ENCODE data around the gene GVQW3.

DNA sequence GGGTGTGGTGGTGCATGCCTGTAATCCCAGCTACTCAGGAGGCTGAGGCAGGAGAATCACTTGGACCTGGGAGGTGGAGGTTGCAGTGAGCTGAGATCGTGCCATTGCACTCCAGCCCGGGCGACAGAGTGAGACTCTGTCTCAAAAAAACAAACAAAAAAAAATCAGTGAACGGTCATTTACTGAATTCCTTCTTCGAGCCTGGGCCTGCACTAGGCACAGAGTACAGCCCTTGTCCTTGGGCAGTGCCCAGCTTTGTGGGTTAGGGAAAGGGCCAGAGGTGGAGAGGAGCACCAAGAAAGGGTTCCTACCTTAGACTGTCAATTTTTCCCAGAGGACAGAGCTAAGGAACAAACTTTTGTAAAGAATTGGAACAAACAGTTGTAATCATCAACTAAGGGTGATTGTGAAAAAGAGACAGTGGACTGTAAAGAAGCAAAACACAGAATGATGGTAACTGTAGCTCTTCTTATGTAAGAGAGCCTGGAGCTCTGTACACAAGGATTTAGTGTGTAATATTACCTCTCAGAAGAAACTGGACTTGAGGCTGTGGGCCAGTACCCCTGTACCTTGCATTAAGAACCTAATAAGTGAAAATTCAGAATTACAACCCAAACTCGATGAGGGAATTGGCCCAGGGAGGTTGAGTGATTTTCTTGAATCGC, 10.8 kb downstream of the GVQW3 start:
- TF ChIP-seq, protein P1, sequence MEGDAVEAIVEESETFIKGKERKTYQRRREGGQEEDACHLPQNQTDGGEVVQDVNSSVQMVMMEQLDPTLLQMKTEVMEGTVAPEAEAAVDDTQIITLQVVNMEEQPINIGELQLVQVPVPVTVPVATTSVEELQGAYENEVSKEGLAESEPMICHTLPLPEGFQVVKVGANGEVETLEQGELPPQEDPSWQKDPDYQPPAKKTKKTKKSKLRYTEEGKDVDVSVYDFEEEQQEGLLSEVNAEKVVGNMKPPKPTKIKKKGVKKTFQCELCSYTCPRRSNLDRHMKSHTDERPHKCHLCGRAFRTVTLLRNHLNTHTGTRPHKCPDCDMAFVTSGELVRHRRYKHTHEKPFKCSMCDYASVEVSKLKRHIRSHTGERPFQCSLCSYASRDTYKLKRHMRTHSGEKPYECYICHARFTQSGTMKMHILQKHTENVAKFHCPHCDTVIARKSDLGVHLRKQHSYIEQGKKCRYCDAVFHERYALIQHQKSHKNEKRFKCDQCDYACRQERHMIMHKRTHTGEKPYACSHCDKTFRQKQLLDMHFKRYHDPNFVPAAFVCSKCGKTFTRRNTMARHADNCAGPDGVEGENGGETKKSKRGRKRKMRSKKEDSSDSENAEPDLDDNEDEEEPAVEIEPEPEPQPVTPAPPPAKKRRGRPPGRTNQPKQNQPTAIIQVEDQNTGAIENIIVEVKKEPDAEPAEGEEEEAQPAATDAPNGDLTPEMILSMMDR (IDR thresholded peaks at IDR 0.05): no peak
- no peak for TF ChIP-seq EZH2 (IDR thresholded peaks at IDR 0.05; ENCODE audit: borderline replicate concordance, insufficient read depth, low read depth, low read length, poor library complexity, severe bottlenecking)

Measured in B cell (primary cell).